Measurements from ENCODE around the gene SH3BP4.

Gene SH3BP4

GRCh38 chr2:235026649-235027557 lies 75.1 kb downstream of the SH3BP4 start:
- TF ChIP-seq CTCF (IDR thresholded peaks at IDR 0.05; ENCODE audit: insufficient read depth, low read depth, low read length, missing control alignments): no peak
- H3K4me3 ChIP-seq (ENCODE audit: low read depth, low read length): no peak overlapping the region
- no peak for DNase-seq (ENCODE audit: low read depth)

- TF ChIP-seq CTCF (IDR thresholded peaks at IDR 0.05; ENCODE audit: insufficient read depth, low read depth, low read length, missing control alignments): no peak
- DNase-seq (ENCODE audit: low read depth): no peak
- H3K4me3 ChIP-seq (ENCODE audit: low read depth, low read length): no peak overlapping the region
Observed at GRCh38 chr2:235027558-235028214, 75.9 kb downstream of the SH3BP4 start.

GRCh38 chr2:235028646-235029045 lies 76.8 kb downstream of the SH3BP4 start:
- no peak overlapping the region for H3K4me3 ChIP-seq (ENCODE audit: low read depth, low read length)
- no peak for DNase-seq (ENCODE audit: low read depth)
- no peak for TF ChIP-seq CTCF (IDR thresholded peaks at IDR 0.05; ENCODE audit: insufficient read depth, low read depth, low read length, missing control alignments)

- no peak for TF ChIP-seq CTCF (IDR thresholded peaks at IDR 0.05; ENCODE audit: insufficient read depth, low read depth, low read length, missing control alignments)
- H3K4me3 ChIP-seq (ENCODE audit: low read depth, low read length): no peak overlapping the region
- DNase-seq (ENCODE audit: low read depth): no peak
Observed at GRCh38 chr2:235029054-235029453, 77.2 kb downstream of the SH3BP4 start.

- TF ChIP-seq CTCF (IDR thresholded peaks at IDR 0.05; ENCODE audit: insufficient read depth, low read depth, low read length, missing control alignments): no peak
- H3K4me3 ChIP-seq (ENCODE audit: low read depth, low read length): no peak overlapping the region
- no peak for DNase-seq (ENCODE audit: low read depth)
Observed at GRCh38 chr2:235030126-235030525, 78.3 kb downstream of the SH3BP4 start.

- H3K4me3 ChIP-seq (ENCODE audit: low read depth, low read length): no peak overlapping the region
- DNase-seq (ENCODE audit: low read depth): no peak
- no peak for TF ChIP-seq CTCF (IDR thresholded peaks at IDR 0.05; ENCODE audit: insufficient read depth, low read depth, low read length, missing control alignments)
Observed at GRCh38 chr2:235030936-235031335, 79.1 kb downstream of the SH3BP4 start.

All from GM12865 (cell line).